GM21447 (cell line): ENCODE measurements around the gene CPT1B.
A peak's percentile ranks its signal among the peaks of the same experiment; 100 is the strongest.
"Not testable (repeated sequence)": the region's sequence is repeated elsewhere in the genome, so short reads cannot be mapped to it uniquely, and the experiment has no call there.

Experiments used
- ATAC-seq: cut with Tn5 transposase; IDR thresholded peaks from one replicate; pipeline ENCODE4 v1.9.1; 2021; ENCODE audit not compliant: unreplicated experiment

Gene CPT1B

DNA sequence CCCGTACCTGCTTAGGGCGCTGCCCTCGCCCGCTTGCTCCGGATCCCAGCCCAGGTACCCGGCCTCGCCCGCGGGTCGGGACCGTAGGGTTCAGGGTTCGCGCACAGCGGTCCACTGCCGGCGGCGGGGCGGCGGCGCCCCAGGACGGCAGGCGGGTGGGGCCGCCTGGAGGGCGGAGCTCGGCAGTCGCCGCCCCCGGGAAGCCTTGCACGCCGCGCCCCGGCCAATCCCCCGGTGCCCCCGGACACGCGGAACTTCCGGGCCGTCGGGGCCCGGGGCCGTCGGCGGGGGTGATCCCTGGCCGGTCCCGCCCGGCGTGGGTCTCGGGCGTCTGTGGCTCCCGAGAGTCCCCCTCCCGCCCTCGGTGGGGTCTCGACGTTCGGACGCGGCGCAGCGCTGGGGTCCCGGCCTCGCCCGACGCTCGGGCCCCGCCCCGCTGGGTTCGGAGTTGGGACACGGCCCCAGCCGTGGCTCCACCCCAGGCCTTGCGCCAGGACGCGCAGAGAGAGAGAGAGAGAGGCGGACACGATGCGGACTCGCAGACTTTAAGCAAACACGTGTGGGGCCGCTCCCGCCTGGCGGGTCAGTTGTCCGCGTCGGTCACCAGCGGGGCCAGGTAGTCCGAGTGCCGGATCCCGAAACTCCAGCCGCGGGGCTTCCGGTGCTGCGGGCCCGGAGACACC is 48.2 kb downstream of the CPT1B start, which contains the start of gene TYMP:
Gene TYMP, minus strand, starts transcription at position 116 of the 683 bp plus-strand sequence. CDS start 303 bp downstream, outside the sequence.
- no peak for ATAC-seq

DNA sequence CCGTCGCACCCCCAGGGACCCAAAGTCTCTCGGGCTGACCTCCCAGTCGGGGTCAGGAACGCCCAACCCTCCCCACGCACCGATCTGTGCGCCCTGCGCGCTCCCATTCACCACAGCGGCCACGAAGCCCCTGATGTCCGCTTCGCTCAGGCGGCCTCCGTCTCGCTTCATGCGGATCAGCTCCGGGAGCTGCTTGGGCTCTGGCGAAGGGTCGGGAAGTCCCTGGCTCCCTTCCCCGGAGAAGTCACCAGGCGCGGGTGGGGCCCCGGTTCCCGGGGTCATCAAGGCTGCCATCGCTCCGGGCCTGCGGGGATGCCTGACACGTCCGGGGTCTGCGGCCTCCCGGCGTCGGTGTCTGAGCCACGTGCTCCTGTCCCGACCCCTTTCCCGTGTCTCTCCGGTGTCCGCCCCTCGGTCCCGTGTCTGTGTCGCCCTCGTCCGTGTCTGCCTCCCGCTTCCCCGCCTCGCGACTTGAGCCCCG is 48.8 kb downstream of the CPT1B start:
- ATAC-seq: no peak

DNA sequence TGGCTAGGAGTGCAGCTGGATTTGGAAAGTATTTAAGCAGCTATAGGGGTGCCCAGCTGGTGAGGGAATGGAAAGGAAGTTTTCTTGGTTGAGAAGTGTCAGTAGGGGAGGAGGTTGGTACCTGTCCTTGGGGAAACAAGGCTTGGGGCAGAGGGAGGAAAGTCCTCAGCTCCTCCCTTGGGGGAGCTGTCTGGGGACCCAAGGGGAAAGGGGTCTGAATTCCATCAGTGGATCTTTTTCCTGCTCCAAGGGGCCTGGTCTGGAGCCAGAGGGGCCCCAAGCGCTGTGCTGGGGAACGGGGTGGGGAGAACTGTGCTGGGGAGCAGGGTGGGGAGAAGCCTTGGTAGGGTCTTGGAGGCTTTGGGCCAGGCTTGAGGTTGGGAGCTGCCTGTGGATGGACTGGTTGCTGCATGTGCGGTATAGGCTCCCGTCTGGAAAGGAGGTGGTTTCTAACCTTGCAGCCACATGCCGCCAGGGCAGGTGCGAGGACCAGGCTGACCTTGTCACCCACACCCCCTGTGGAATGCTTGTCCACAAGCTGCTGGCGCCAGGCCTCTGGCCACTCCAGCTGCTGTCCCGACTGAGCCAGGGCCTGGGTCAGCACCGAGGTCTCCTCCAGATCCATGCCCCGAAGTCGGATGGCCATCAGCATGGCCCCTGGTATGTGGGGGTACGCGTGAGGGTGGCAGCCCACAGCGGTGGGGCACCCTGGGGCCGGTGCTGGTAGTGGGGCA is 49.4 kb downstream of the CPT1B start:
- no peak for ATAC-seq

DNA sequence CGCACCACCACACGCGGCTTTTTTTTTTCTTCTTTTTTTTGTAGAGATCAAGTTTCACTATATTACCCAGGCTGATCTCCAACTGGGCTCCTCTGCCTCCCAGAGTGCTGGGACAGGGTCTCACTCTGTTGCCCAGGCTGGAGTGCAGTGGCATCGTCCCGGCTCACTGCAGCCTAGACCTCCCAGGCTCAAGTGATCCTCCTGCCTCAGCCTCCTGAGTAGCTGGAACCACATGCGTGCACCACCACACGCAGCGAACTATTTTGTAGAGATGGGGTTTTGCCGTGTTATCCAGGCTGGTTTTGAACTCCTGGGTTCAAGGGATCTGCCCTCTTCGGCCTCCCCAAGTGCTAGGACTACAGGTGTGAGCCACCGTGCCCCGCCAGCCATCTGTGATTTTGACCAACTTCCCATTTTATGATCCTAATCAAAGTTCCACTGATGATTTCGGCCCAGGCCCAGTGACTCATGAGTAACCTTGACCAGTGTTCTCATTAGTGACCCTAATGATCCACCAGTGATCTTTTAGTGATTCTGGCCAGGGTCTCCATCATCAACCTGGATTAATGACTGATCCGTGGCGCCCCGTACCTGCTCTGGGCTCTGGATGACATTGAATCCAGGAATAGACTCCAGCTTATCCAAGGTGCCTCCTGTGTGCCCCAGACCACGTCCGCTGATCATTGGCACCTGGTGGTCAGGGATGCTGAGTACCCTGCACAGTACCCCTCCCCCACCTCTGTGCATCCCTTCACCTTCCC is 50.1 kb downstream of the CPT1B start:
- no peak for ATAC-seq

DNA sequence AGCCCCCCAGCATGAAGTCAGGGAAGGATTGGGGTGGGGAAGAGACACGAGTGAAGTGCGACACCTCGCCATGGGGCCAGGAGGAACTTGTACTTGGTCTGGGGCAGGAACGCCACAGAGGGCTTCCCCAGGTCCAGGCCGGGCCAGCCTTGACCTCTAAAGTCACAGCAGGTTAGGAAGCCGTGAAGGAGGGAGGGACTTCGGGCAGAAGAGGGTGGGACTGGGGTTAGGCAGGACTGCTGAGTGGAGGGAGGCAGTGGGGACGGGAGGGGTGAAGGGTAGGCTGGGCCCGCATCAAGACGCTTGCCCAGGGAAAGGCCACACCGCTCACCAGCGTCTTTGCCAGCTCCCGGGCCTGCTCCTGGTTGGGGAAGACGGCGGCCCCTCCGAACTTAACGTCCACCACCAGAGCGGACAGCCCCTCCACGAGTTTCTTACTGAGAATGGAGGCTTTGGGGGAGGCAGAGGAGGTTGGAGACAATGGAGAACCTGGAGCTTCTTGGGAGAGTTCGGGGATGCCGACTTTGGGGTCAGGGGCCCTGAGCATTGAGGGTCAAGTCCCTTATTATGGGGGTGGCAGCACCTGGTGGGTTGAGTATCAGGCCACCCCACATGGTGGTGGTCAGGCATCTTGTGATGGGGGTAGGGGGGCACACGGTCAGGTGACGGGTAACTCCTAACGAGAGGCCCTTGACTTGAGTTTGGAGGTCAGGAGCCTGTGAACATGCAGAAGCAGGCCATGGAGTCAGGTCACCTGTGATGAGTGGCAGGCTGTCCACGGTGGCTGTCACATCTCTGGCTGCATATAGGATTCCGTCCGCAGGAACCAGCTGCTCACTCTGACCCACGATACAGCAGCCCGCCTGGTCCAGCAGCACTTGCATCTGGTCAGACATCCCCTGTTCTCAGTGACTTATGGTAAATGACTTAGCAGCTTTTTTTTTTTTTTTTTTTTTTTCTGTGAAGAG is 51.1 kb downstream of the CPT1B start:
- peak; percentile 16 for ATAC-seq

DNA sequence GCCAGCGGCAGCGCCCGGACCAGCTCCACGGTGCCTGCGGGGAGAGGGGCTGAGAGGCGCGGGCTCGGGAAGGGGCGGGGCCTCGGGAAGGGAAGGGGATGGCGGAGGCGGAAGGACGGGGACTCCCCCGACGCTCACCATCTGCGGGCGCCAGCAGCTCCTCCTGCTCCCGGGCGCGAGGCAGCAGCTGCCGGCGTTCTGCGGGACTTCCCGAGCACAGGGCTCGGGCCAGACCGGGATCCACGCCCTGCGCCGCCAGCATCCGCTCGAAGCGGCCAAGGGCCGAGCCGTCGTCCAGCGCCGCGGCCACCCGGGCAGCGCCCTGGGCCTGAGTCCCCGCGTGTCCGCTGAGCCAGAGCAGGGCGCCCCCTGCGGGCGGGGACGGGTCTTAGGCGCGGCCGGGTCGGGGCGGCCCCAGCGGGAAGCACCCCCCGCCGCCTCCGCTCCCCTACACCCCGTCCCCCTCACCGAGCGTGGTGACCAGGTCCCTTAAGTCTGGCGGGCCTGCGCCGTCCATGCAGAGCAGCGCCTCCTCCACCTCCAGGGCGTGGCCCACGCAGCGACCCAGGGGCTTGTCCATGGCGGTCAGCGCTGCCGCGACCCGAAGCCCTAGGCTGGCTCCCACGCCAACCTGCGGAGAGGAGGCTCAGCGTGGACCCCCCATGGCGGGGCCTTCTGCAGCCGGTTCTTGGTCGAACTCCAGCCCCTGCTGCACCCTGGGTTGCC is 52.0 kb downstream of the CPT1B start:
- peak; percentile 26 for ATAC-seq

DNA sequence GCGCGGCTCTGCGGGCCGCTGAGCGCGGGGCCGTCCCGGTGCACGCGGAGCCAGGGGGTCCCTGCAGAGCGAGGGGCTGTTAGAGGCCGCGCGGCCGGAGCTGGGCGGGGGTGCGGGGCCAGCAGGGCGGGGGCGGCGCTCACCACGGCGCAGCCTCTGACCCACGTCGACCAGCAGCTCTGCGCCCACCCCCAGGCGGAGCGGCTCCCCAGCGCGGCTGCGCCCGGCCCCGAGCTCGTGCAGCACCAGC is 52.4 kb downstream of the CPT1B start:
- no peak for ATAC-seq

DNA sequence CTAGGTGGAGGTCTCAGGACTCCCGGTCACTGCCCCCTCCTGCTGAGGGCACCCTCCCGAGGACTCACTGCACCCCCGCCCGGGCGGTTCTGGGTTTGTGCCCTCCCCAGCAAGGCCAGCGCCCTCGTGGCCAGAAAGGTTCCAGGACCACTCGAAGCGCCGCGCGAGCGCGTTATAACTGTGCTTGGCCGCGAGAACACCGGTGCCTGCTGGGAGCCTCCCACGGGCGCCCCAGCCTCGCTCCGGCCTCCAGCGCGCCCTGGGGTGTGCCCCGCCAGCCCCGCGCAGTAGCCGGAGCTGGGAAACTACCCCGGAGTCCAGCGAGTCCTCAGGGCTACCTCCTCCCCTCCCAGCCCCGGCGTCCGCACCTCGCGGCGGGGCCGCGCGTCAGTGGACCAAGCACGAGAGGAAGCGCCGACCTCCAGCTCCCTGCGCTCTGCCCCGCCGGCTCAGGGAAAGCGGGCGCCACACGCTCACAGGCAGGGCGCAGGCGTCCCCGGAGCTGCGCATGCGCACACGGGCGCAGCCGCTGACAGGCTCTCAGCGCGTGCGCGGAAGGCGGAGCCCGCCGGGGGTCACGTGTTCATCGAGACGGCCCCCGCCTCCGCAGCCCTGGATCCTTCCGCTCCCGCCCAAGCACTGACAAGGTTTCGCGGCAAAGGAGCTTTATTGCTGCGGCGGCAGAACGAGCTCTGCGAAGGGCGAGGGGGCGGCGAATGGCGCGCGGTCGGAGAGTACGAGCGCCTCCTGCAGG is 52.9 kb downstream of the CPT1B start, which contains the start of gene SCO2:
Gene SCO2, minus strand, starts transcription at position 495 of the 754 bp plus-strand sequence. CDS start 1,187 bp downstream, outside the sequence.
- peak; percentile 20 for ATAC-seq

DNA sequence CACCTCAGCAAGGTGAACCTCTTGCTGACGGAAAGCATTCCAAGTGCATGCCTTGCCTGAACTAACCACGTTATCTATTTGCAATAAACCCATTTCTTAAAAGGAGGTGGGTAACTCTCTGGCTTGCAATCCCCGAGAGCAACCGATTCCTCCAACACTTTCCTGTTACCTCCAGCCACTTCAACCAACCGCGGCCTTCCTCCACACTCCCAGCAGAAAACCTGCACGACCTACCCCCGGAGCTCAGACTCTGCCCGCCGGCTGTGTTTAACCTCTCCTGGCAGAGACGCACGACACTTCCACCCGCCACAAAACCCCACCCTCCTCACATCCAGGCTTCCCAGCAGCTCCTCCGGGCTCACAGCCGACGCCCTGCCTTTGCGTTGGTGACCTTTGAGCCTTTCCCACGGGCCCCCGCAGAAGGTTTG is 53.5 kb downstream of the CPT1B start:
- ATAC-seq: no peak

DNA sequence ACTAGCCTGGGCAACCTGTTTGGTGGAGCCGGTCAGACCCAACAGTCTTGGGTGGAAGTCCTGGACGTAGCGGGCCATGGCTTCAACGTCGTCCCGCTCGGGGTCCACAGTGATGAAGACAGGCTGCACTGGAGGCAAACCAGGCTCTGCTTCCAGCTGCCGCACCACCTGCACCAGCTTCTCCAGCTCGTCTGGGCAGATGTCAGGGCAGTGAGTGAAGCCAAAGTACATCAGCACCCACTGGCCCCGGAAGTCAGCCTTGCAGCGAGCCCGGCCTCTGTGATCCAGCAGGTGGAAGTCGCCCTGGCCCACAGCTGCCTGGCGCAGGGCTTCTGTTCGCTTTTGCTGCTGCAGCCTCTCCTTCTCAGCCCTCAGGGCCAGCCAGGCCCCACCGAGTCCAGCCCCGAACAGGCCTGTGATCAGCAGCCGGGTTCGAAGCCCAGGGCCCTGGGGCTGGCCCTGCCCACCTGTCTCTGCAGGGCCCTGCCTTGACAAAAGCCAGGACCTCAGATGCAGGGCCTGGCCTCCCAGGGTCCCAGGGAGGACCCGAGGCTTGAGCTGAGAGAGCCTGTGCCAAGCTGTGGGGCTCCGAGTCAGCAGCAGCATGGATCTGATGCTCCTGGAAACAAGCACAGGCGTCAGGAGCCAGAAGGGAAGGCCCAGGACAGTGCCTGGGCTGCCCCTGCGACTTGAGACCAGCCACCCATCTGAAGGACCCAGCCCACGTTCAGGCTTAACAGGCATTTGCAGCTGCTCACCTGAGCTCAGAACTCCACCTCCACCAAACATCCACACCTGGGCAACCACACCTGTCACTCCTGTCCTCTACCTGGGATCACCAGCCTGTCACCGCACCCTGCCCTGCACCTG is 54.2 kb downstream of the CPT1B start:
- no peak for ATAC-seq

DNA sequence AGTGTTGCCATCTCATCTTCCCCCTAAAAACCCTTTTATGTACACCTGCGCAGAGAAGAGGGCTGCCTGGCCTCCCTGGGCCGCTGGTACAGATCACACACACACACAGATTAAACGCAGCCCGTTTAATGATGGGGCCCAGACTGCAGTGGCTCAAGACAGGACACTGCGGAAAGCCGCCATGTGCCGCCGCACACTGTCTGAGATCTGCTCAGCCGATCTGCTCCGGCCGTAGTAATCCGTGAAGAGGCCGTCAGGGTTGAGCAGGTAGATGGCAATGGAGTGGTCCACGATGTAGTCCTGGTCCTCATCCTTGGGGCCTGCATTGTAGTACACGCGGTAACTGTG is 54.8 kb downstream of the CPT1B start:
- ATAC-seq: no peak

DNA sequence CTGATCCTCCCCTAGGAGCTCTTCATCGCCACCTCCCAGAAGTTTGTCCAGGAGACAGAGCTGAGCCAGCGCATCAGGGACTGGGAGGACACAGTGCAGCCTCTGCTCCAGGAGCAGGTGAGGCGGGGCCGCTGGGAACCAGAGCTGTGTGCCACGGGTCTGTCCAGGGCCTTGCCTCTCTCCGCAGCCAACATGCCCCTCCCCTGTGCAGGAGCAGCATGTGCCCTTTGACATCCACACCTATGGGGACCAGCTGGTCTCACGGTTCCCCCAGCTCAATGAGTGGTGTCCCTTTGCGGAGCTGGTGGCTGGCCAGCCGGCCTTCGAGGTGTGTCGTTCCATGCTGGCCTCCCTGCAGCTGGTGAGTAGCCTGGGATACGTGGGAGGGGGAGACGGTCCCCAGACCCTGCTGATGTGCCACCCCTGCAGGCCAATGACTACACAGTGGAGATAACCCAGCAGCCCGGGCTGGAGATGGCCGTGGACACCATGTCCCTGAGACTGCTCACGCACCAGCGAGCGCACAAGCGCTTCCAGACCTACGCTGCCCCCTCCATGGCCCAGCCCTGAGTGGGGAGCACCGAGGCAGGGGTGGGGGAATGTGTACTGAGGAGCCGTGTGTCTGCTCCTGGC is 55.3 kb downstream of the CPT1B start:
- ATAC-seq: no peak

DNA sequence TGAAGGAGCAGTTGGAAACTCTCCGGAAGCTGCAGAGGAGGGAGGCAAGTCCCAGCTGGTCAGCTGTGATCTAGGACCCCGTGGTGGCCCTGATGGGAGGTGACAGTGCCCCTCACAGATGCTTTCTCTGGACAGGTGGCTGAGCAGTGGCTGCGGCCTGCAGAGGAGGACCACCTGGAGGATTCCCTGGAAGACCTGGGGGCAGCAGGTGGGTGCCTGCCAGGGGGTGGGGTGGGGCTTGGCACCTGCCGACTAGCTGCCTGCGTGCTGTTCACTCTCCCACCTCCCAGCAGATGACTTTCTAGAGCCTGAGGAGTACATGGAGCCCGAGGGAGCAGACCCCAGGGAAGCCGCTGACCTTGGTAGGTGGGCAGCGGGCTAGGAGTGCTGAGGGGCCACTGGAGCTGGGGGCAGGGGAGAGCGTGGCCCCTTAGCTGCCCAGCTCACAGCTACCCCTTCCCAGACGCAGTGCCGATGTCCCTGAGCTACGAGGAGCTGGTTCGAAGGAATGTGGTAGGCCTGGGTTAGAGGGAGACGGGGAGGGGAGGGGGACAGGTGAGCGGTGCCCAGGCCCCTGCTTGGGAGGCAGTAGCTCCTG is 55.9 kb downstream of the CPT1B start:
- ATAC-seq: no peak

DNA sequence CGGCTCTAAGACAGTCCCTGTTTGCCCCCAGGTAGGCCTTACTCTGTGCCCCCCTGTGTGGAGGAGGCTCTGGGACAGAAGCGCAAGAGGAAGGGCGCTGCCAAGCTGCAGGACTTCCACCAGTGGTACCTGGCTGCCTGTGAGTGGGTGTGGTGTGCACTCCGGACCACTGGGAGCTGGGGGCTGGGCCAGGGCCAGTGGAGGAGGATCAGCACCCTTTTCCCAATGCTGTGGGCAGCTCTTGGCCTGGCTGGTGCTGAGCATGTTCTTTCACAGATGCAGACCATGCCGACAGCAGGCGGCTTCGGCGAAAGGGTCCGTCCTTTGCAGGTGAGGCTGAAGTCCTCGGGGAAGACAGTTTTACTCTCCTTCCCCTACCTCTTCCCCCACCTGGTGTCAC is 56.5 kb downstream of the CPT1B start:
- ATAC-seq: no peak

DNA sequence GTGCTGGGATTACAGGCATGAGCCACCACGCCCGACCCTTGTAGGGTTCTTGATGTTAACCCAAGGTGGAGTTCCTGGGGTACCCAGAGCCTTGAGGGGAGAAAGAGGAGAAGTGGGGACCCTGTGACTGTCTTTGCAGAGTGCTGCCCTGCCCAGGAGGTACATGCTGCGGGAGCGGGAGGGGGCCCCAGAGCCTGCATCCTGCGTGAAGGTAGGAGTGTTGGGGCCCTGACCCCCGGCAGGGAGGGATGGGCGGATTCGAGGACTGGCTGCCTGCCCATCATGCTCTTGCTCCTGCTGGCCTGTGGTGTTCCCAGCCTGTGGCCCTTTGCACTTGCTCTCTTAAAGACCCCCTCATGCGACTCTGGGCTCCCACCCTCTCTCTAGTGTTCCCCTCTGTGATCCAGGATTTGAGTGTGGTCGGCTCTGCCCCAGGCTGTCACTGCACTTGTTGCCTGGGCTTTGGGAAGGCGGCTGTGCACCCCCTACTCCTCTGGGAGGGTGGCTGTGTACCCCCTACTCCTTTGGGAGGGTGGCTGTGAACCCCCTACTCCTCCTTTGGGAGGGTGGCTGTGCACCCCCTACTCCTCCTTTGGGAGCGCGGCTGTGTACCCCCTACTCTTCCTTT is 57.3 kb downstream of the CPT1B start:
- ATAC-seq: no peak

DNA sequence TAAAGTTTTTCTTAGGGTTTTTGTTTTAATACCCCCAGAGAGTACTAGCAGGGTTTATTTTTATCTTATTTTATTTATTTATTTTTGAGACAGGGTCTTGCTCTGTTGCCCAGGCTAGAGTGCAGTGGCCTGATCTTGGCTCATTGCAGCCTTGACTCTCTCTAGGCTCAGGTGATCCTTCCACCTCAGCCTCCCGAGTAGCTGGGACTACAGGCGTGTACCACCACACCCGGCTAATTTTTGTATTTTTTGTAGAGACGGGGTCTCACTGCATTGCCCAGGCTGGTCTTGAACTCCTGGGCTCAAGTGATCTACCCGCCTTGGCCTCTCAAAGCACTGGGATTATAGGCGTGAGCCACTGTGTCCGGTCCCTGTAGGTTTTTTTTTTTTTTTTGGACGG is 58.0 kb downstream of the CPT1B start:
- not testable (repeated sequence) for ATAC-seq

DNA sequence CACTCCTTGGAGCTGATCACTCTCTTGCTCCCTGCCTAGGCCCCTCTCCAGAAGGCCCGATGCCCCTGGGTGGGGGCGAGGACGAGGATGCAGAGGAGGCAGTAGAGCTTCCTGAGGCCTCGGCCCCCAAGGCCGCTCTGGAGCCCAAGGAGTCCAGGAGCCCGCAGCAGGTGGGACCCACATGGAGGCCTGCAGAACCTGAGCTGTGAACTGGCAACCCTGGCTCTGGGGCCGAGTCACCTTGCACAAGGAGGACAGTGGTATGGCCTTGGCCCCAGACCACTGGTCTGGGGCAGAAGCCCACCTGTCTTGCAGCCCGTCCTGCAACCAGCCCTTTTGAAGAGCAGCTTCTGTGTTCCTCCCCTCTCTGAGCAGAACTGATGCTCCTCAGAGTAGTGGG is 59.1 kb downstream of the CPT1B start:
- ATAC-seq: no peak
